GM12878 (cell line): Measurements from ENCODE around the gene ZPBP. TPM values are rescaled to one million over a fixed set of nuclear protein-coding genes. Genes with fewer than 3 reads are reported as not detected.

Experiments
- ATAC-seq: fragments of 200-7000 bp; cut with Tn5 transposase; 3 replicates; pipeline ENCODE4 v1.9.1; 2020; ENCODE audit warnings: mild to moderate bottlenecking, moderate library complexity
- BruUV-seq: library from RNA; stranded (reverse); fragments of 400-500 nt; replicated peaks from 2 replicates; lab custom pipeline; 2021; lab: Mats Ljungman, UMichigan
- CTCF ChIA-PET: fragments of 300-600 bp; sonication (Branson Sonifier 250); formaldehyde crosslinking; extraction: SDS; loops from one replicate; lab custom pipeline; 2021; ENCODE audit warnings: inconsistent platforms; lab: Yijun Ruan, JAX
- POLR2A ChIA-PET: fragments of 350-600 bp; formaldehyde crosslinking; extraction: SDS; loops from one replicate; lab custom pipeline; 2021; ENCODE audit warnings: inconsistent platforms; lab: Charles Lee
- RAD21 ChIA-PET: fragments of 300-600 bp; sonication (Branson Sonifier 250); formaldehyde crosslinking; loops from one replicate; lab custom pipeline; 2023; ENCODE audit warnings: antibody characterized with exemption; ENCODE audit not compliant: unreplicated experiment; lab: Charles Lee
- SMC1A ChIA-PET: fragments of 300-600 bp; sonication (Branson Sonifier 250); formaldehyde crosslinking; loops from one replicate; lab custom pipeline; 2023; ENCODE audit not compliant: unreplicated experiment, uncharacterized antibody; lab: Charles Lee
- DNase-seq: peaks from one replicate; pipeline ENCODE4 v3.0.0-alpha.2; 2011; ENCODE audit warnings: low read depth, low spot score
- FAIRE-seq: peaks from 3 replicates; lab custom pipeline; 2011; peaks lifted over from hg19 to GRCh38; lab: Jason Lieb, UNC
- H2AFZ ChIP-seq: 2 replicates; pipeline ENCODE4 v1.6.0; 2011; ENCODE audit warnings: low read depth, low read length, control low read depth; ENCODE audit not compliant: control insufficient read depth
- H3K27ac ChIP-seq: 2 replicates; pipeline ENCODE4 v1.5.1; 2011; ENCODE audit warnings: control low read depth; ENCODE audit not compliant: control insufficient read depth, insufficient read depth
- H3K27me3 ChIP-seq, 2 experiments: replicated peaks in 1 of 2; 2 replicates each; pipeline versions ENCODE4 v1.6.0 to v1.6.1; 2011; ENCODE audit warnings: low read length in 1 of 2; ENCODE audit not compliant: control insufficient read depth in 2 of 2, insufficient read depth in 2 of 2
- H3K36me3 ChIP-seq, 2 experiments: 2 replicates each; pipeline ENCODE4 v1.5.1; 2011; ENCODE audit warnings: low read length in 1 of 2; ENCODE audit not compliant: control insufficient read depth in 2 of 2, insufficient read depth in 2 of 2
- H3K4me1 ChIP-seq: 2 replicates; pipeline ENCODE4 v1.6.1; 2011; ENCODE audit warnings: mild to moderate bottlenecking, low read length, moderate library complexity, mixed read lengths; ENCODE audit not compliant: control insufficient read depth, insufficient read depth
- H3K4me2 ChIP-seq: 2 replicates; pipeline ENCODE4 v1.6.0; 2011; ENCODE audit warnings: control low read depth; ENCODE audit not compliant: control insufficient read depth, insufficient read depth
- H3K4me3 ChIP-seq: fragments of 200-600 bp; sonication (generic); 2 replicates; pipeline ENCODE4 v1.5.1; 2016
- H3K79me2 ChIP-seq: 2 replicates; pipeline ENCODE4 v1.6.0; 2011; ENCODE audit warnings: low read length; ENCODE audit not compliant: control insufficient read depth, insufficient read depth
- H3K9ac ChIP-seq: 2 replicates; pipeline ENCODE4 v1.8.0; 2011; ENCODE audit warnings: low read length, control low read depth, mixed read lengths; ENCODE audit not compliant: control insufficient read depth, insufficient read depth
- H3K9me3 ChIP-seq: replicated peaks from 3 replicates; pipeline ENCODE4 v1.5.1; 2011; ENCODE audit warnings: mild to moderate bottlenecking, low read length; ENCODE audit not compliant: control insufficient read depth, insufficient read depth
- H4K20me1 ChIP-seq: 2 replicates; pipeline ENCODE4 v1.6.0; 2011; ENCODE audit not compliant: control insufficient read depth, insufficient read depth
- BRCA1 ChIP-seq: IDR thresholded peaks from 2 replicates; pipeline ENCODE4 v1.6.1; 2011; ENCODE audit warnings: low read depth, low read length, improper control_type of control experiment
- CBX5 ChIP-seq: sonication (generic); IDR thresholded peaks from 2 replicates; pipeline ENCODE4 v1.6.1; 2016; ENCODE audit warnings: low read depth, moderate library complexity, mild to moderate bottlenecking, inconsistent platforms
- GATAD2B ChIP-seq: fragments of 450-650 bp; conservative IDR thresholded peaks from 2 replicates; pipeline ENCODE4 v1.6.1; 2017; ENCODE audit warnings: low read depth, mild to moderate bottlenecking, moderate library complexity
- PAX8 ChIP-seq: fragments of 450-650 bp; IDR thresholded peaks from 2 replicates; pipeline ENCODE4 v1.6.1; 2017; ENCODE audit warnings: mild to moderate bottlenecking, moderate library complexity
- PML ChIP-seq: IDR thresholded peaks from 2 replicates; pipeline ENCODE4 v1.6.1; 2012; ENCODE audit warnings: low read length, inconsistent platforms
- SP1 ChIP-seq: IDR thresholded peaks from one replicate; pipeline ENCODE4 v1.6.1; 2011; ENCODE audit warnings: low read depth, low read length
- SREBF2 ChIP-seq: IDR thresholded peaks from 2 replicates; pipeline ENCODE4 v1.6.1; 2012; ENCODE audit warnings: mild to moderate bottlenecking, low read length
- TBL1XR1 ChIP-seq: IDR thresholded peaks from 2 replicates; pipeline ENCODE4 v1.6.1; 2012; ENCODE audit warnings: low read depth, low read length, improper control_type of control experiment
- YBX1 ChIP-seq: fragments of 450-650 bp; IDR thresholded peaks from 2 replicates; pipeline ENCODE4 v1.6.1; 2016; ENCODE audit warnings: antibody characterized with exemption
- in situ Hi-C: fragments of 300-500 bp; cut with MboI; formaldehyde crosslinking; loops from 9 replicates; pipeline ENCODE4 v1.14.3; 2018; ENCODE audit warnings: mixed read lengths
- intact Hi-C: fragments of 100-400 bp; cut with micrococcal nuclease; formaldehyde crosslinking; loops from one replicate; pipeline ENCODE4 v1.14.2; 2022; ENCODE audit not compliant: unreplicated experiment
- polyA plus RNA-seq, 11 experiments: library from polyadenylated mRNA; depleted of rRNA in 4 of 11; unstranded in 6 of 11; stranded (reverse) in 5 of 11; fragments of >200 nt; fragmentation: Nextera tagmentation in 4 of 11; fragmentation: Illumina TruSeq in 1 of 11; extraction: Ambion mirVana in 4 of 11; extraction: Trizol in 1 of 11; gene quantifications; 1 replicate in 1 of 11; 2 replicates in 10 of 11; pipeline versions ENCODE4 v1.2.1 to v1.2.3, GENCODE V29; 2011 to 2016; ENCODE audit warnings: inconsistent platforms in 2 of 11, missing spikeins in 2 of 11, low read depth in 1 of 11
- total RNA-seq, 4 experiments: library from RNA; depleted of rRNA in 3 of 4; stranded (reverse); fragments of >200 nt in 3 of 4; fragmentation: Illumina TruSeq in 1 of 4; extraction: Trizol in 1 of 4; gene quantifications; 2 replicates each; pipeline versions ENCODE4 v1.2.1 to v1.2.3, GENCODE V29; 2013 to 2021
- TF ChIP-seq, protein P1 (sequence below): fragments of 150-350 bp; IDR thresholded peaks from 2 replicates; pipeline ENCODE4 v1.6.1; 2014; ENCODE audit warnings: mild to moderate bottlenecking, low read depth, low read length
- TF ChIP-seq, protein P2 (sequence below): fragments of 450-650 bp; formaldehyde crosslinking; IDR thresholded peaks from 2 replicates; pipeline ENCODE4 v1.4.0; 2020; ENCODE audit warnings: mild to moderate bottlenecking, moderate library complexity

Gene ZPBP
- total and polyA plus RNA-seq, 10 of the 15 experiments (the other 5 are each of a cell fraction or from before 2014, with no cell fraction given): not detected

DNA sequence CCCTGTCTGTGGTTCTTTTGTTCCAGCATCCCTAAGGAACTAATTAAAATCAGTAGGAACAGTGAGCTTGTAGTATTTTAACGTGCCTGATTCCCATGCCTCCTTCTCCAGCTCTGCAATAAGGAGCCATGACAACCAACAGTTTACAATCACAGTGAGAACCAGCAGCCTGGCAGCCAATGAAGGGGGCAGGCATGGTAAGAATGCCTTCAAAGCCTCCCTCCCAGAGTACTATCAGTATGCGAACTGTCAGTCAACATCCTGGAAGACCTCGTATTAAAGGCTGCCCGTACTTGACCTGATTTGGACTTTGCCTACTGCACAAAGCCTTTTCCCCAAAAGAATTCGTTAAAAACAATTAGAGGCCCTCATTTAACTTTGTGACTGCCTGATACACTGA is 7.7 kb downstream of the ZPBP start (continued):
- TF ChIP-seq, protein P1, sequence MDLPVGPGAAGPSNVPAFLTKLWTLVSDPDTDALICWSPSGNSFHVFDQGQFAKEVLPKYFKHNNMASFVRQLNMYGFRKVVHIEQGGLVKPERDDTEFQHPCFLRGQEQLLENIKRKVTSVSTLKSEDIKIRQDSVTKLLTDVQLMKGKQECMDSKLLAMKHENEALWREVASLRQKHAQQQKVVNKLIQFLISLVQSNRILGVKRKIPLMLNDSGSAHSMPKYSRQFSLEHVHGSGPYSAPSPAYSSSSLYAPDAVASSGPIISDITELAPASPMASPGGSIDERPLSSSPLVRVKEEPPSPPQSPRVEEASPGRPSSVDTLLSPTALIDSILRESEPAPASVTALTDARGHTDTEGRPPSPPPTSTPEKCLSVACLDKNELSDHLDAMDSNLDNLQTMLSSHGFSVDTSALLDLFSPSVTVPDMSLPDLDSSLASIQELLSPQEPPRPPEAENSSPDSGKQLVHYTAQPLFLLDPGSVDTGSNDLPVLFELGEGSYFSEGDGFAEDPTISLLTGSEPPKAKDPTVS: no peak
- TF ChIP-seq GATAD2B (no peak), TBL1XR1 (no peak), SREBF2 (no peak), PML (no peak)
- TF ChIP-seq, protein P2, sequence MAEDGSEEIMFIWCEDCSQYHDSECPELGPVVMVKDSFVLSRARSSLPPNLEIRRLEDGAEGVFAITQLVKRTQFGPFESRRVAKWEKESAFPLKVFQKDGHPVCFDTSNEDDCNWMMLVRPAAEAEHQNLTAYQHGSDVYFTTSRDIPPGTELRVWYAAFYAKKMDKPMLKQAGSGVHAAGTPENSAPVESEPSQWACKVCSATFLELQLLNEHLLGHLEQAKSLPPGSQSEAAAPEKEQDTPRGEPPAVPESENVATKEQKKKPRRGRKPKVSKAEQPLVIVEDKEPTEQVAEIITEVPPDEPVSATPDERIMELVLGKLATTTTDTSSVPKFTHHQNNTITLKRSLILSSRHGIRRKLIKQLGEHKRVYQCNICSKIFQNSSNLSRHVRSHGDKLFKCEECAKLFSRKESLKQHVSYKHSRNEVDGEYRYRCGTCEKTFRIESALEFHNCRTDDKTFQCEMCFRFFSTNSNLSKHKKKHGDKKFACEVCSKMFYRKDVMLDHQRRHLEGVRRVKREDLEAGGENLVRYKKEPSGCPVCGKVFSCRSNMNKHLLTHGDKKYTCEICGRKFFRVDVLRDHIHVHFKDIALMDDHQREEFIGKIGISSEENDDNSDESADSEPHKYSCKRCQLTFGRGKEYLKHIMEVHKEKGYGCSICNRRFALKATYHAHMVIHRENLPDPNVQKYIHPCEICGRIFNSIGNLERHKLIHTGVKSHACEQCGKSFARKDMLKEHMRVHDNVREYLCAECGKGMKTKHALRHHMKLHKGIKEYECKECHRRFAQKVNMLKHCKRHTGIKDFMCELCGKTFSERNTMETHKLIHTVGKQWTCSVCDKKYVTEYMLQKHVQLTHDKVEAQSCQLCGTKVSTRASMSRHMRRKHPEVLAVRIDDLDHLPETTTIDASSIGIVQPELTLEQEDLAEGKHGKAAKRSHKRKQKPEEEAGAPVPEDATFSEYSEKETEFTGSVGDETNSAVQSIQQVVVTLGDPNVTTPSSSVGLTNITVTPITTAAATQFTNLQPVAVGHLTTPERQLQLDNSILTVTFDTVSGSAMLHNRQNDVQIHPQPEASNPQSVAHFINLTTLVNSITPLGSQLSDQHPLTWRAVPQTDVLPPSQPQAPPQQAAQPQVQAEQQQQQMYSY (CRISPR knock-in tag): no peak

DNA sequence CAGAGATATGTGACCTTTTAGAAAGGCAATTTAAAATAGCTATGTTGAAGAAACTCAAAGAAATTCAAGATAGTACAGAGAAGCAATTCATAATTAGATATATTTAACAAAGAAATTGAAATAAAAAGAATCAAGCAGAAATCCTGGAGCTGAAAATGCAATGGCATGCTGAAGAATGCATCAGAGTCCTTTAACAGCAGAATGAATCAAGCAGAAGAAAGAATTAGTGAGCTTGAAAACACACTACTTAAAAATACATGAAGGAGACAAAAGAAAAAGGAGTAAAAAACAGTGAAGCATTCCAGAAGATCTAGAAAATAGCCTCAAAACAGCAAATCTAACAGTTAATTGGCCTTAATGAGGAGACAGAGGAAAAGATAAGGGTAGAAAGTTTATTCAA is 20.0 kb downstream of the ZPBP start:
- ChIA-PET POLR2A (no interaction called here), CTCF (no interaction called here), SMC1A (interaction anchor here (0.9 kb wide), 1 partner anchor 20 kb away, joined by 3 read pairs; no protein-coding TSS in a partner anchor), RAD21 (no interaction called here)
- Histone ChIP-seq H3K9ac (no peak overlapping the region), H3K79me2 (no peaks in the 10 kb centered on the region), H3K27ac (no peak overlapping the region), H2AFZ (no peak overlapping the region), H3K36me3 (no peaks in the 10 kb centered on the region), H3K4me2 (no peak overlapping the region), H3K27me3 (no peaks in the 10 kb centered on the region), H3K9me3 (peaks cover 12% of the 10 kb centered on the region; the same call in 2 of the 3 replicates), H3K4me3 (no peak overlapping the region), H3K4me1 (peaks cover 5% of the 10 kb centered on the region), H4K20me1 (no peaks in the 10 kb centered on the region)
- no TSS peak for BruUV-seq
- DNase-seq (no peak), FAIRE-seq (no peak), ATAC-seq (no peak)
- in situ Hi-C loops (no loop called here), intact Hi-C loops (no loop called here)
- no peak for TF ChIP-seq BRCA1
- no peak for TF ChIP-seq YBX1
- TF ChIP-seq SP1: no peak
- peak; percentile 71; the same call in 1 of the 2 replicates for TF ChIP-seq CBX5
- TF ChIP-seq PAX8: no peak
